Measurements from ENCODE around the gene FRS2. TPM values are rescaled to one million over a fixed set of nuclear protein-coding genes. Genes with fewer than 3 reads are reported as not detected.

FRS2 gene
- total RNA-seq, 6 donors from 2014 or later: 14.3 to 54.1 (median 24.7) TPM

GRCh38 chr12:69508621-69509020, 38.4 kb downstream of the FRS2 start:
- no peak for TF ChIP-seq POLR2AphosphoS5 (IDR thresholded peaks at IDR 0.05)
- no peak for TF ChIP-seq EP300 (IDR thresholded peaks at IDR 0.05)
- TF ChIP-seq CTCF (IDR thresholded peaks at IDR 0.05): no peak
- no peak for TF ChIP-seq POLR2A (IDR thresholded peaks at IDR 0.05)
- H3K27ac ChIP-seq: no peak overlapping the region
- ATAC-seq (ENCODE audit: low FRiP score in 2 of 2) (no peak), DNase-seq (no peak)
- peaks cover 6 to 51% (median 21%) of the 10 kb centered on the region in 4 donors for H3K4me1 ChIP-seq
- H3K4me3 ChIP-seq: no peak overlapping the region
- H3K9me3 ChIP-seq: no peaks in the 10 kb centered on the region
- WGBS, 2 donors: 92 to 95% methylated on average over 1 of the region's 1 CpG
- H3K36me3 ChIP-seq: no peaks in the 10 kb centered on the region
- no peaks in the 10 kb centered on the region for H3K27me3 ChIP-seq

- TF ChIP-seq CTCF (IDR thresholded peaks at IDR 0.05) (no peak), EP300 (IDR thresholded peaks at IDR 0.05) (no peak), POLR2AphosphoS5 (IDR thresholded peaks at IDR 0.05) (no peak), POLR2A (IDR thresholded peaks at IDR 0.05) (no peak)
- 91% methylated on average over 1 of the region's 1 CpG for WGBS, 2 donors
- peaks cover 6 to 53% (median 22%) of the 10 kb centered on the region in 4 donors for H3K4me1 ChIP-seq
- no peaks in the 10 kb centered on the region for H3K27me3 ChIP-seq
- no peak overlapping the region for H3K27ac ChIP-seq
- DNase-seq (no peak), ATAC-seq (ENCODE audit: low FRiP score in 2 of 2) (no peak)
- no peaks in the 10 kb centered on the region for H3K9me3 ChIP-seq
- no peak overlapping the region for H3K4me3 ChIP-seq
- no peaks in the 10 kb centered on the region for H3K36me3 ChIP-seq
These were observed 39.1 kb downstream of the FRS2 start for GRCh38 chr12:69509308-69509736.

- WGBS, 2 donors: 51 to 55% methylated on average over 5 of the region's 5 CpGs
- Histone ChIP-seq H3K4me1 (peaks cover 4 to 56% (median 21%) of the 10 kb centered on the region in 4 donors), H3K27me3 (no peaks in the 10 kb centered on the region), H3K9me3 (no peaks in the 10 kb centered on the region), H3K27ac (no peak overlapping the region), H3K4me3 (no peak overlapping the region), H3K36me3 (no peaks in the 10 kb centered on the region)
- no peak for DNase-seq
- no peak for TF ChIP-seq POLR2A (IDR thresholded peaks at IDR 0.05)
- TF ChIP-seq CTCF (IDR thresholded peaks at IDR 0.05): no peak
- TF ChIP-seq EP300 (IDR thresholded peaks at IDR 0.05): no peak
- TF ChIP-seq POLR2AphosphoS5 (IDR thresholded peaks at IDR 0.05): no peak
- no peak for ATAC-seq (ENCODE audit: low FRiP score in 2 of 2)
These were observed 40.0 kb downstream of the FRS2 start for GRCh38 chr12:69509904-69510827.

- no peak overlapping the region for H3K4me3 ChIP-seq
- no peak overlapping the region for H3K27ac ChIP-seq
- H3K9me3 ChIP-seq: no peaks in the 10 kb centered on the region
- H3K4me1 ChIP-seq: peaks cover 11 to 57% (median 23%) of the 10 kb centered on the region in 4 donors
- 80 to 84% methylated on average over 1 of the region's 1 CpG for WGBS, 2 donors
- H3K27me3 ChIP-seq: no peaks in the 10 kb centered on the region
- H3K36me3 ChIP-seq: no peaks in the 10 kb centered on the region
- no peak for DNase-seq
- TF ChIP-seq POLR2AphosphoS5 (IDR thresholded peaks at IDR 0.05) (no peak), EP300 (IDR thresholded peaks at IDR 0.05) (no peak), CTCF (IDR thresholded peaks at IDR 0.05) (no peak), POLR2A (IDR thresholded peaks at IDR 0.05) (no peak)
- ATAC-seq (ENCODE audit: low FRiP score in 2 of 2): no peak
These were observed 40.8 kb downstream of the FRS2 start for GRCh38 chr12:69511016-69511415.
